Smooth muscle cell (in vitro differentiated cells): Measurements from ENCODE around the gene SYTL2. TPM values are rescaled to one million over a fixed set of nuclear protein-coding genes. Genes with fewer than 3 reads are reported as not detected.
A peak's percentile ranks its signal among the peaks of the same experiment; 100 is the strongest.
"Not testable (repeated sequence)": the region's sequence is repeated elsewhere in the genome, so short reads cannot be mapped to it uniquely, and the experiment has no call there.

Source experiments
- DNase-seq: peaks from one replicate; lab custom pipeline; 2025; ENCODE audit not compliant: unreplicated experiment; lab: John Stamatoyannopoulos, UW
- H2AFZ ChIP-seq: fragments of 200-600 bp; sonication (generic); 2 replicates; pipeline ENCODE4 v1.6.0; 2016; ENCODE audit warnings: antibody characterized with exemption, low read depth, mild to moderate bottlenecking
- H3F3A ChIP-seq: fragments of 200-600 bp; sonication (generic); 2 replicates; pipeline ENCODE4 v1.6.0; 2017; ENCODE audit warnings: antibody characterized with exemption, low read depth
- H3K27ac ChIP-seq: fragments of 200-600 bp; sonication (generic); 2 replicates; pipeline ENCODE4 v1.5.1; 2016; ENCODE audit warnings: low read depth, mild to moderate bottlenecking
- H3K27me3 ChIP-seq: fragments of 200-600 bp; sonication (generic); 2 replicates; pipeline ENCODE4 v1.6.1; 2016; ENCODE audit warnings: low read depth, mild to moderate bottlenecking
- H3K36me3 ChIP-seq: fragments of 200-600 bp; sonication (generic); 2 replicates; pipeline ENCODE4 v1.5.1; 2016; ENCODE audit warnings: low read depth
- H3K4me1 ChIP-seq: fragments of 200-600 bp; sonication (generic); 2 replicates; pipeline ENCODE4 v1.5.1; 2016; ENCODE audit warnings: low read depth
- H3K4me2 ChIP-seq: fragments of 200-600 bp; sonication (generic); 2 replicates; pipeline ENCODE4 v1.6.0; 2016; ENCODE audit warnings: mild to moderate bottlenecking
- H3K4me3 ChIP-seq: fragments of 200-600 bp; sonication (generic); 2 replicates; pipeline ENCODE4 v1.5.1; 2016; ENCODE audit warnings: mild to moderate bottlenecking
- H3K79me2 ChIP-seq: fragments of 200-600 bp; sonication (generic); 2 replicates; pipeline ENCODE4 v1.6.0; 2016; ENCODE audit warnings: low read depth, mild to moderate bottlenecking
- H3K9ac ChIP-seq: fragments of 200-600 bp; sonication (generic); 2 replicates; pipeline ENCODE4 v1.6.0; 2016; ENCODE audit warnings: low read depth
- H3K9me3 ChIP-seq: fragments of 200-600 bp; sonication (generic); replicated peaks from 2 replicates; pipeline ENCODE4 v1.5.1; 2016; ENCODE audit warnings: low read depth
- H4K20me1 ChIP-seq: fragments of 200-600 bp; sonication (generic); 2 replicates; pipeline ENCODE4 v1.6.0; 2016; ENCODE audit warnings: low read depth
- CTCF ChIP-seq: fragments of 200-600 bp; sonication (generic); IDR thresholded peaks from 2 replicates; pipeline ENCODE4 v1.5.1; 2017; ENCODE audit warnings: borderline replicate concordance, mild to moderate bottlenecking, antibody characterized with exemption; ENCODE audit not compliant: insufficient read depth, poor library complexity, severe bottlenecking
- WGBS: methylation state at CpG from one replicate; pipeline ENCODE4 v1.1.7; 2016; ENCODE audit warnings: low lambda C conversion rate; 5-methylcytosine and 5-hydroxymethylcytosine counted together
- polyA plus RNA-seq: library from polyadenylated mRNA; unstranded; fragments of >200 nt; fragmentation: Nextera tagmentation; extraction: Ambion mirVana; gene quantifications from 2 replicates; pipeline ENCODE4 v1.2.1, GENCODE V29; 2016
- total RNA-seq: library from RNA; depleted of rRNA; stranded (reverse); fragments of >200 nt; gene quantifications from 2 replicates; pipeline ENCODE4 v1.2.3, GENCODE V29; 2014

The SYTL2 gene
- total and polyA plus RNA-seq, 2 experiments from 2014 or later, result 10.4 to 50.7 TPM

DNA sequence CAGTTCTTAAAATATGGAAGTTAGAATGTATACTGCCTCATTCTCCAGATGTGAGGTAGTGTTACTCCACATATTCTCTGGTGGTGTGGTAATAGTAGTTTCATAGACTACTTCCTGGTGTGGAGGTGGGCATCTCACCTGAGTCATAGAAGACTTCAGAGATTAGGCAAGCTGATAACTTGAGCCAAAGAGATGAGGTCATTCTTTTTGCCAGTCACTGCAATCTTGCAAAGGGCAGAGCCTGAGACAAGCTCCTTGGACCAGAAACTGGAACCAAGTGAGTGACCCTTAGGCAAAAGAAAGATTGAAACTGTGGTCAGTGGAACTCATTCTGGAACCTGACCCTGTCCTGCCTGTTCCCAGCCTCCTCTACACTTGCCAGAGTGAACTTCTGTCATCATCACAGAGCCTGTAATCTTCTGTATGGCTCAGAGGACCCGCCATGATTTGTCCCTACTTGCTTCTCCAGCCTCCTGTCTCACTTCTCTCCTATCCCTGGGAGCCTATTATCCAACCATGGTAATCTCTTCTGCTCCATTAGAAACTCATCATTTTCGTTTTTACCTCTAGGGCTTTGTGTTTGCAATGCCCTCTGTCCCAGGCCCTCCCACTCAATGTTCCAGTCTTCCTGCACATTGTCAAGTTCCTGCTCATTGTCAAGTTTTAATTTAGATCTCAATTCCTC lies 33.6 kb upstream of the SYTL2 start:
- Histone ChIP-seq H3K79me2 (no peaks in the 10 kb centered on the region), H4K20me1 (no peaks in the 10 kb centered on the region), H3K9me3 (no peaks in the 10 kb centered on the region), H3F3A (peaks cover 3% of the 10 kb centered on the region), H3K27ac (peak overlapping the region; percentile 67), H2AFZ (no peak overlapping the region), H3K4me2 (no peak overlapping the region), H3K27me3 (no peaks in the 10 kb centered on the region), H3K36me3 (no peaks in the 10 kb centered on the region), H3K4me3 (no peak overlapping the region), H3K4me1 (peaks cover 4% of the 10 kb centered on the region), H3K9ac (peak overlapping the region; percentile 17)
- no peak for DNase-seq
- TF ChIP-seq CTCF, result no peak
- WGBS, result 72% methylated on average over 2 of the region's 2 CpGs

GRCh38 chr11:85843929-85844328 lies 33.0 kb upstream of the SYTL2 start:
- H3F3A ChIP-seq, result peaks cover 3% of the 10 kb centered on the region
- H3K79me2 ChIP-seq, result no peaks in the 10 kb centered on the region
- H3K4me2 ChIP-seq, result no peak overlapping the region
- H4K20me1 ChIP-seq, result no peaks in the 10 kb centered on the region
- no peak for TF ChIP-seq CTCF
- peaks cover 4% of the 10 kb centered on the region for H3K4me1 ChIP-seq
- no peaks in the 10 kb centered on the region for H3K9me3 ChIP-seq
- no peak overlapping the region for H3K9ac ChIP-seq
- H3K27me3 ChIP-seq, result no peaks in the 10 kb centered on the region
- H3K4me3 ChIP-seq, result no peak overlapping the region
- DNase-seq, result no peak
- peak overlapping the region; percentile 67 for H3K27ac ChIP-seq
- WGBS, result 72% methylated on average over 3 of the region's 3 CpGs
- no peaks in the 10 kb centered on the region for H3K36me3 ChIP-seq
- H2AFZ ChIP-seq, result no peak overlapping the region

DNA sequence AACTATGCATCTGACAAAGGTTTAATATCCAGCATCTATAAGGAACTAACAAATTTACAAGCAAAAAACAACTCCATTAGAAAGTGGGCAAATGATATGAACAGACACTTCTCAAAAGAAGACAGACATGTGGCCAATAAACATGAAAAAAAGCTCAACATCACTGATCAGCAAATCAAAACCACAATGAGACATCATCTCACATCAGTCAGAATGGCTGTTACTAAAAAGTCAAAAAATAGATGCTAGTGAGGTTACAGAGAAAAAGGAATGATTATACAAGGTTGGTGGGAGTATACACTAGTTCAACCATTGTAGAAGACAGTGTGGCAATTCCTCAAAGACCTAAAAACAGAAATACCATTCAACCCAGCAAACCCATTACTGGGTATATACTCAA lies 30.0 kb upstream of the SYTL2 start:
- not testable (repeated sequence) for H3F3A ChIP-seq, H3K4me2 ChIP-seq, H3K4me3 ChIP-seq, H3K9me3 ChIP-seq, H3K27me3 ChIP-seq, DNase-seq, H3K9ac ChIP-seq, H4K20me1 ChIP-seq, H3K36me3 ChIP-seq, H3K27ac ChIP-seq, H2AFZ ChIP-seq, H3K4me1 ChIP-seq, H3K79me2 ChIP-seq

GRCh38 chr11:85835729-85836128 lies 24.8 kb upstream of the SYTL2 start:
- Histone ChIP-seq H3K4me1 (no peaks in the 10 kb centered on the region), H3K4me2 (no peak overlapping the region), H3K9me3 (no peaks in the 10 kb centered on the region), H3F3A (no peaks in the 10 kb centered on the region), H3K79me2 (no peaks in the 10 kb centered on the region), H2AFZ (no peak overlapping the region), H4K20me1 (no peaks in the 10 kb centered on the region), H3K36me3 (no peaks in the 10 kb centered on the region), H3K4me3 (no peak overlapping the region), H3K27ac (no peak overlapping the region), H3K27me3 (no peaks in the 10 kb centered on the region), H3K9ac (no peak overlapping the region)
- TF ChIP-seq CTCF, result no peak
- DNase-seq, result no peak
- WGBS, result 80% methylated on average over 3 of the region's 3 CpGs
